OCI-LY7 (cell line): ENCODE results near the gene DUSP7. TPM values are rescaled to one million over a fixed set of nuclear protein-coding genes. Genes with fewer than 3 reads are reported as not detected.

Experiments
- BruUV-seq: library from RNA; stranded (reverse); fragments of 400-500 nt; replicated peaks from 2 replicates; lab custom pipeline; 2021; lab: Mats Ljungman, UMichigan
- CTCF ChIA-PET: fragments of 300-600 bp; sonication (Branson Sonifier 250); formaldehyde crosslinking; loops from one replicate; lab custom pipeline; 2022; ENCODE audit warnings: antibody characterized with exemption; ENCODE audit not compliant: unreplicated experiment; lab: Charles Lee
- POLR2A ChIA-PET: fragments of 300-600 bp; sonication (Branson Sonifier 250); formaldehyde crosslinking; loops from one replicate; lab custom pipeline; 2022; ENCODE audit warnings: antibody characterized with exemption; lab: Charles Lee
- DNase-seq: peaks from one replicate; pipeline ENCODE4 v3.0.0-alpha.2; 2015; ENCODE audit warnings: low spot score
- H2AFZ ChIP-seq: fragments of 200-600 bp; sonication (generic), shearing (Covaris generic); 2 replicates; pipeline ENCODE4 v1.6.1; 2014; ENCODE audit warnings: mild to moderate bottlenecking, antibody characterized with exemption, low read length, moderate library complexity
- H3K27ac ChIP-seq: fragments of 200-600 bp; sonication (generic); 2 replicates; pipeline ENCODE4 v1.5.1; 2014; ENCODE audit warnings: mixed run types, low read depth, mild to moderate bottlenecking, moderate library complexity, low read length, inconsistent platforms; ENCODE audit not compliant: poor library complexity, severe bottlenecking
- H3K36me3 ChIP-seq: fragments of 200-600 bp; sonication (generic); 2 replicates; pipeline ENCODE4 v1.6.1; 2014; ENCODE audit warnings: mild to moderate bottlenecking, antibody characterized with exemption, low read length, moderate library complexity, mixed read lengths; ENCODE audit not compliant: insufficient read depth
- H3K4me1 ChIP-seq: fragments of 200-600 bp; sonication (generic); 2 replicates; pipeline ENCODE4 v1.5.1; 2014; ENCODE audit warnings: mild to moderate bottlenecking, low read length; ENCODE audit not compliant: insufficient read depth, poor library complexity, severe bottlenecking
- H3K4me2 ChIP-seq: fragments of 200-600 bp; sonication (generic); 2 replicates; pipeline ENCODE4 v1.6.1; 2014; ENCODE audit warnings: mild to moderate bottlenecking, low read length
- H3K4me3 ChIP-seq: fragments of 200-600 bp; sonication (generic); 2 replicates; pipeline ENCODE4 v1.5.1; 2014; ENCODE audit warnings: mild to moderate bottlenecking, low read depth, low read length; ENCODE audit not compliant: poor library complexity, severe bottlenecking
- H3K79me2 ChIP-seq: fragments of 200-600 bp; sonication (generic); 2 replicates; pipeline ENCODE4 v1.6.1; 2016; ENCODE audit warnings: low read depth, mild to moderate bottlenecking, low read length, moderate library complexity, mixed read lengths; ENCODE audit not compliant: insufficient read depth
- H3K9me2 ChIP-seq: fragments of 200-600 bp; sonication (generic); 2 replicates; pipeline ENCODE4 v1.6.1; 2016; ENCODE audit warnings: mild to moderate bottlenecking, low read length, mixed read lengths; ENCODE audit not compliant: insufficient read depth
- H3K9me3 ChIP-seq: fragments of 200-600 bp; sonication (generic); 2 replicates; pipeline ENCODE4 v1.6.1; 2014; ENCODE audit warnings: mild to moderate bottlenecking, mixed run types, low read length, mixed read lengths
- H4K20me1 ChIP-seq: fragments of 200-600 bp; sonication (generic); 2 replicates; pipeline ENCODE4 v1.6.1; 2014; ENCODE audit warnings: mild to moderate bottlenecking, antibody characterized with exemption, low read length, moderate library complexity, mixed read lengths; ENCODE audit not compliant: insufficient read depth
- EZH2phosphoT487 ChIP-seq: fragments of 200-600 bp; sonication (generic); IDR thresholded peaks from 2 replicates; pipeline ENCODE4 v1.6.1; 2018; ENCODE audit warnings: low read depth, borderline replicate concordance, mild to moderate bottlenecking, mixed run types, antibody characterized with exemption, low read length, moderate library complexity, mixed read lengths
- intact Hi-C: fragments of 100-400 bp; cut with micrococcal nuclease; formaldehyde crosslinking; loops from one replicate; pipeline ENCODE4 v1.10.0; 2022; ENCODE audit not compliant: unreplicated experiment
- total RNA-seq, 2 experiments: library from RNA; depleted of rRNA in 1 of 2; stranded (reverse); fragments of >200 nt in 1 of 2; shearing (Covaris generic) in 1 of 2; gene quantifications; 2 replicates each; pipeline ENCODE4 v1.2.3, GENCODE V29; 2014 to 2022
- TF ChIP-seq, protein P1 (sequence below): fragments of 200-600 bp; sonication (generic); conservative IDR thresholded peaks from 2 replicates; pipeline ENCODE4 v1.5.1; 2014; ENCODE audit warnings: mild to moderate bottlenecking, antibody characterized with exemption, low read length, moderate library complexity, mixed read lengths

Gene DUSP7
- total RNA-seq, 2 experiments from 2014 or later = 11.4 to 14.4 TPM

DNA sequence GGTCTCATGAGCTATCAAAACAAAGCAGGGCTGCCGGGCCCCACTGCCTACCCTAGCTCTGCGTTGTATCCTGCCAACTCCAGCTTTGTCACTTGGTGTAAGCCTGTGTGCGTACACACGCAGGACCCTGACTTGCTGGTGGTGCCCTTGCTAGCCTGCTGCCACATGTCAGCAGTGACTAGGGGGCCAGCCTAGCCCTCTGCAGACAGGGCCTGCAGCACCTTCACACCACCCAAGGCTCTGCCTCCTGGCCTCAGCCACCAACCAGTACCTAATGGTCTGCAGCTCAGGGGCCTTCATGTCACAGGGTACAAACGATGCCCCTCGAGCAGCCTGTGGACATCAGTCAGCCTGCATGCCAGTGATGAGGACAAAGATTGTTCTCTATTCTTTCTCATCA, 30.1 kb upstream of the DUSP7 start:
- H3K27ac ChIP-seq = no peak overlapping the region
- no peaks in the 10 kb centered on the region for H3K79me2 ChIP-seq
- peaks cover 7% of the 10 kb centered on the region; the same call in 1 of the 2 replicates for H3K36me3 ChIP-seq
- no peaks in the 10 kb centered on the region for H3K9me2 ChIP-seq
- no TSS peak for BruUV-seq
- no peaks in the 10 kb centered on the region for H3K9me3 ChIP-seq
- peaks cover 7% of the 10 kb centered on the region for H3K4me1 ChIP-seq
- intact Hi-C loops = no loop called here
- CTCF ChIA-PET = interaction anchor here (0.6 kb wide), 2 partner anchors 32 to 471 kb away, joined by 3 read pairs; no protein-coding TSS in a partner anchor
- no peak for DNase-seq
- H3K4me3 ChIP-seq = no peak overlapping the region
- no peaks in the 10 kb centered on the region for H4K20me1 ChIP-seq
- POLR2A ChIA-PET = interaction anchor here (1.0 kb wide), 1 partner anchor 13 kb away, joined by 4 read pairs; no protein-coding TSS in a partner anchor
- no peak for TF ChIP-seq EZH2phosphoT487
- TF ChIP-seq, protein P1, sequence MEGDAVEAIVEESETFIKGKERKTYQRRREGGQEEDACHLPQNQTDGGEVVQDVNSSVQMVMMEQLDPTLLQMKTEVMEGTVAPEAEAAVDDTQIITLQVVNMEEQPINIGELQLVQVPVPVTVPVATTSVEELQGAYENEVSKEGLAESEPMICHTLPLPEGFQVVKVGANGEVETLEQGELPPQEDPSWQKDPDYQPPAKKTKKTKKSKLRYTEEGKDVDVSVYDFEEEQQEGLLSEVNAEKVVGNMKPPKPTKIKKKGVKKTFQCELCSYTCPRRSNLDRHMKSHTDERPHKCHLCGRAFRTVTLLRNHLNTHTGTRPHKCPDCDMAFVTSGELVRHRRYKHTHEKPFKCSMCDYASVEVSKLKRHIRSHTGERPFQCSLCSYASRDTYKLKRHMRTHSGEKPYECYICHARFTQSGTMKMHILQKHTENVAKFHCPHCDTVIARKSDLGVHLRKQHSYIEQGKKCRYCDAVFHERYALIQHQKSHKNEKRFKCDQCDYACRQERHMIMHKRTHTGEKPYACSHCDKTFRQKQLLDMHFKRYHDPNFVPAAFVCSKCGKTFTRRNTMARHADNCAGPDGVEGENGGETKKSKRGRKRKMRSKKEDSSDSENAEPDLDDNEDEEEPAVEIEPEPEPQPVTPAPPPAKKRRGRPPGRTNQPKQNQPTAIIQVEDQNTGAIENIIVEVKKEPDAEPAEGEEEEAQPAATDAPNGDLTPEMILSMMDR = no peak
- no peak overlapping the region for H2AFZ ChIP-seq
- H3K4me2 ChIP-seq = no peak overlapping the region

DNA sequence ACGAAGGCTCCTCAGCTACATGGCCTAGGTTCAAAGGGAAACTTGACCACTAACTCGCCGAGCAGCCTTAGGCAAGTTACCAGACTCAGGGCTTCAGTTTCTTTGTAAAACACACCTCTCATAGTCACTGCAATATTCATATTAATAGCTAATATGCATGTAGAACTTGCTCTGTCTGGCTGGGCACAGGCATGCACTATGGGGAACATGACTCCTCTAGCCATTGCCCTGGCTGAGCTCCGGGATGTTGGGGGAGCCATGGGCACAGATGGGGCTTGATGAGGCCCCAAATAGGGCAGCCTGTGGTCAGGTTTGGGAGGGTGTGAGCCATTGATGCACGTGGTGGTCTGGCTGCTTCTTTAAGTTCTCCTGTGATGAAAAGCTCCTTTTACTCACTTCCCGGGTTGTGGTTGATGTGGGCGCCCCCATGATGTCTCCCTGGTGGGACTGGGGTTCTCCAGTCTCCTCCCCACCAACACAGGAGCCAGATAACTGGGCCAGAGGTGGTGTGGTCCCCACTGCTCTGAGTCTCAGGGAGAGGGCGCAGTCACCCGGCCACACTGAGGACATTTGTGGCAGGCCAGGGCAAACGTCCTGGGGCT, 29.4 kb upstream of the DUSP7 start:
- ChIA-PET POLR2A (interaction anchor here (0.6 kb wide), 2 partner anchors 174 to 219 kb away, joined by 4 read pairs; no protein-coding TSS in a partner anchor), CTCF (no interaction called here)
- BruUV-seq = no TSS peak

More for the DNA sequence above, 29.4 kb upstream of the DUSP7 start:
- Histone ChIP-seq H3K4me3 (no peak overlapping the region), H3K27ac (no peak overlapping the region), H3K4me1 (peaks cover 7% of the 10 kb centered on the region), H3K9me2 (no peaks in the 10 kb centered on the region), H3K4me2 (no peak overlapping the region), H3K79me2 (no peaks in the 10 kb centered on the region), H3K36me3 (peaks cover 7% of the 10 kb centered on the region; the same call in 1 of the 2 replicates), H3K9me3 (no peaks in the 10 kb centered on the region), H4K20me1 (no peaks in the 10 kb centered on the region), H2AFZ (no peak overlapping the region)
- no peak for DNase-seq
- intact Hi-C loops = no loop called here
- TF ChIP-seq, protein P1 = no peak
- TF ChIP-seq EZH2phosphoT487 = no peak
